Measurements from ENCODE around the gene CIDEB.
"Not testable (repeated sequence)": the region's sequence is repeated elsewhere in the genome, so short reads cannot be mapped to it uniquely, and the experiment has no call there.

The CIDEB gene

DNA sequence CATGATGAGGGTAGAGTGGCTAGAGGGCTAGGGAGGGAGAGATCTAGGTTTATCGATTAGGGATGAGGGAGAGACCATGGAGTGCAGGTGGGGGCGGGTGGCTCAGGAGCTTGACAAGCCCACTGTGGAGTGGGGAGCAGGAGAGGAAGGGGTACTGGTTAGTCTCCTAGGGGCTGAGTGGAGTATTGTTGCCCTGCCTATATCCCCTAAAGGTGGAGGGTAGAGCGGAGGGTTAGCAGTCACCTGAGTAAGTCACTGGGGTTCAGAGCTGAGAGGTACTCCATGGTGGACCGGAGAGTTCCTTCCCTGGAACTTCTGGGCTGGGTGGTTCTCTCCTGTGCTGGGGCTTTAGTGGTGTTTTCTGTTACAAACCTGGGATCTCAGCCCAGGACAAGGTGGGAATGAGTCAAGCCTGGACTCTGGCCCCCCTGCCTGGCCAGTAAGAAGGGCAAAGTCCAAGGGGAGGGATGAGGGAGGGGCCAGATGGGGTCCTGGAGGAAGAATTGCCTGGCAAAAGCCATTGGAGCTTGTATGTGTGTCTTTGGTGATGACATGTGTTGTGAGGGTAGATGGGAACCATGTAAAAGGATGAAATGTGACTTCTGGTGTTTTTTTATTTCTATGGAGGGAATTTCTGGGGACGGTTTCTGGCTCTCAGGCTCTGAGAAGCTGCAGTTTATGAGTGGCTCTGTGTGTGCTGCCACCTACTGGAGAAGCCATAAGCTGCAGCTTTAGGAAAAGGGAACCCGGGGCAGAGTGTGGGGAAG, at the start of gene CIDEB:
CIDEB (minus strand) TSS at position 403 of the 767 bp plus-strand sequence; CDS start at position 284, 119 bp downstream.
- DNase-seq = peak; percentile 57

DNA sequence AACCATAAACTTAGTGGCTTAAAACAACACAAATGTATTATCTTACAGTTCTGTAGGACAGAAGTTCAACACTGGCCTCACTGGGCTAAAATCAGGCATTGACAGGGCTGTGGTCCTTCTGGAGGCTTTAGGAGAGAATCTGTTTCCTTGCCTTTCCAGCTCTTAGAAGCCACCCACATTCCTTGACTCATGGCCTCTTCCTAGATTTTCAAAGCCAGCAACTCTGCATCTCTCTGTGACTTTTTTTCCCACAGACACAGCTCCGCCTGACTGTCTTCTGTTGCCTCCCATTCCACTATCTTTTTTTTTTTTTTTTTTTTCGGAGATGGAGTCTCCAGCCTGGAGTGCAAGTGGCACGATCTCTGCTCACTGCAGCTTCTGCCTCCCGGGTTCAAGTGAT, 48.4 kb upstream of the CIDEB start:
- no peak for DNase-seq

- no peak for DNase-seq
Observed at GRCh38 chr14:24355009-24355408, 47.2 kb upstream of the CIDEB start.

GRCh38 chr14:24354482-24354825, 46.7 kb upstream of the CIDEB start:
- not testable (repeated sequence) for DNase-seq

DNA sequence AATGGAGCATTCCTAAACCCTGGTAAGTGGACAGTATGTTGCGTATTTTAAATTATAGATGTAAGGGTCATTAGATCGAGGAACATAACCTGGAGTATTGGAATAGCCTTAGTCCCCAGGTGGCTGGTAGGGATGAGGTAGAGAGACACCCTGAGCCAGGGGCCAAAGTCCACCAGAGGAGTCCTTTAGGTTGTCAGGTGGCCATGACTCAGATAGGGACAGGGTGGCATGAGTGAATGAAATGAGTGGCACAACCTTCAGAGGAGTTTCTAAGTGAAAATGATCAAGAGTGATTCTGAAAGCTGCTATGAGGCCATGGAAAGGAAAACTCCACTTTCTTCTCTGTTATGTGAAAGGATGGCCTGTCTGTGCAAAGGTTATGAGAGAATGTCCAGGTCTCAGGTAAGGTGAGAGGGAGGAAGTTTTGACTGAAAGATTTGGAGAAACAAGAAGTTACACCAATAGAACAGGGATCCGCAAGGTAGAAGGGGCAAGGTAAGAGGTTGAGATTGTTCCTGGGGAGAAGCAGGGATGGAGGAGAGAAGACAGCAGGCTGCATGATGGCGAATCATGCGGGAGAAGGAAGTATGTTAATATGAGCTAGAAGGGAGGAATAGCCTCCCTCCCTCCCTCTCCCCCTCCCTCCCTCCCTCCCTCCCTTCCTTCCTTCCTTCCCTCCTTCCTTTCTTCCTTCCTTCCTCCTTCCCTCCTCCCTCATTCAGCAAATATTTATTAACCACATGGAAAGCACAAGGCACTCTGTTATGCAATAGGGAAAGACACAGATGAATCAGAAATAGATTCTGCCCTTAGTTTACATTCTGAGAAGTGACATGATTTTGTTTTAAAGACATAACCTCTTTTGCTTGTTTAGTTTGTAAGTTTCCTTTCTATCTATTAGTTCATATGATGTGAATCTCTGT, 46.0 kb upstream of the CIDEB start:
- no peak for DNase-seq

- DNase-seq = no peak
Observed at GRCh38 chr14:24351517-24351916, 43.7 kb upstream of the CIDEB start.

- no peak for DNase-seq
Observed at GRCh38 chr14:24349742-24350141, 42.0 kb upstream of the CIDEB start.

- no peak for DNase-seq
Observed at GRCh38 chr14:24348186-24348585, 40.4 kb upstream of the CIDEB start.

GRCh38 chr14:24347134-24347533, 39.4 kb upstream of the CIDEB start:
- DNase-seq = no peak

- no peak for DNase-seq
Observed at GRCh38 chr14:24343795-24344660, 36.3 kb upstream of the CIDEB start.

DNA sequence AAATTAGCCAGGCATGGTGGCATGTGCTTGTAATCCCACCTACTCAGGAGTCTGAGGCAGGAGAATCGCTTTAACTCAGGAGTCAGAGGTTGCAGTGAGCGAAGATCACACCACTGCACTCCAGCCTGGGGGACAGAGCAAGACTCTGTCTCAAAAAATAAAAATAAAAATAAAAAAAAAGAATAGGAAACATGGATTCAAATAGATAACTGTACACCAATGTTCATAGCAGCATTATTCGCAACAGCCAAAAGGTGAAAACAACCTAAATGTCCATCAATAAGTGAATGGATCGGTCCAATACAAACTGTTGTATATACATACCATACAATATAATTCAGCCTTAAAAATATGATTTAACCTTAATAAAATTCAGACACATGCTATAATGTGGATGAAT, 35.1 kb upstream of the CIDEB start:
- DNase-seq = no peak

GRCh38 chr14:24340606-24341005, 32.8 kb upstream of the CIDEB start:
- DNase-seq = no peak

- peak; percentile 72 for DNase-seq
Observed at GRCh38 chr14:24339284-24340151, 31.7 kb upstream of the CIDEB start, which contains the start of gene RIPK3. Gene RIPK3 (minus strand): TSS chr14:24339991. CDS start chr14:24339826, 165 bp downstream.

DNA sequence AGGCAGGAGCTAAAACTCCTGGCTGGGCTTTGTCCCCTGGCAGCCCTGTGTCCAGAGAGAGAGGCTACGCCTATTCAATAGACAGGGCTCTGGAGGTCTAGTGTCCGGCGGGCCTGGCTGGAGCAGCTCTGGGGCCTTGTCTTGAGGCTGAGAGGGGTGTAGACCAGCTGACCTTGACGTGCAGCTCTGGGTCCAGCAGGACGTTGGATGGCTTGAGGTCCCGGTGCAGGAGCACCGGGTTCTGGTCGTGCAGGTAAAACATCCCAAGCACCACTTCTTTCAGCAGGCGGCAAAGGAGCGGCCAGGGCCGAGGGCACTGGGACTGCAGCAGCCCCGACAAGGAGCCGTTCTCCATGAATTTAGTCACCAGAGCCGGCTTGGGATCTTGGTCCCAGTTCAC, 31.1 kb upstream of the CIDEB start:
- DNase-seq = no peak

DNA sequence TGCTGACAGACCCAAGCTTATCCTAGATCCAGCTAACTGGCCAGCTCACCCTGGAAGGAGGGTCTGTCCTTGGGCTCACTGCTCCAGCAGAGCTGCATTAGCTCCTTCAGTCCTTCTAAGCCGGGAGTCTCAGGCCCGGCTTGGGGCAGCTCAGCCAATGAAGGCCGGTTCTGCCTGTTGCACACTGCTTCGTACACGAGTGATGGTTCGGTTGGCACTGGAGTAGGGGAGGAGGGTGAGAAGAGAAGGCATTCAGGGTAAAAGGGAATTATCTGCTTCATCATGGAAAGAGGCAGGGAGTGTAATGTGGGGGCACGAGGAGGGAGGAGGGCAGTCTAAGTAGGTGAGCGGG, 30.0 kb upstream of the CIDEB start:
- no peak for DNase-seq

- DNase-seq = no peak
Observed at GRCh38 chr14:24337144-24337823, 29.5 kb upstream of the CIDEB start.

GRCh38 chr14:24335461-24336171, 27.8 kb upstream of the CIDEB start:
- DNase-seq = no peak

DNA sequence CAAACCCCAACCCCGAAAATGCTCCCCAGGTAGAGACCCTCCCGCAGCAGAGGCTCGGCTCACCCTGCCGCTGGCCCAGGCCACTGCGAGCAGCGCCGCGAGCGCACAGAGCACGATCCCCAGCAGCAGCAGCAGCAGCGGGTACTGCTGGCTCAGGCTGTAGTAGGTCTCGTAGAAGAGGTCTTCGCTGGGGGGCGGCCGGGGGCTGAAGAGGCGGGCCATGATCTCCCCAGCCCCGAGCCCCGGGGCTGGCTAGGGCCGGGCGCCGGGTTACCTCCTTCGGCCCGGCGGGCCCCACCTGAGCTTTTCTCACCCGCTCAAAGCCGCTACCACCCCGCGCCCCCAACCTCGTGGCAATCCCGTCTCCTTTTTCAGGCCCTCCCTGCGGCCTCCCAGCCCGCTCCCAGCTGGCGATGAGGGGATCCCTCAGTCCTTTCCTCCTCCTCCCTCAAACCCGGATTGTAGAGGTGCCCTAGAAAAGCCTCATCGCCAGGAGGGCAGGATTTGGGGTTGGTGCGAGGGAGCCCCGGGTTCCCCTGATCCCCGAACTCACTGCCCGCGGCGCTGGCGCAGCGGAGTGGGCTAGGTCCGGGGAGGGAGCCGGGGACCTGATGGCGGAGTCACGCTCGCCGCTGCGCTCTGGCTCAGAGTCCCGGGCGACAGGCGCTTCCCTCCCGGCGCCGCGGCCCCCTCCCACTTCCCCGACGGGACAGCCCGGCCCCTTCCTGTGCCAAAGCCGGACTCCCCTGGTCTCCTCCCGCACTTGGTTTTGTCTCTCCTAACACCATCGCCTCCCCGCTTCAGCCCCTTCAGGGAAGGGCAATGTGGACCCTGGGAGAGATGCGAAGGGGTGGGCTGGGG, 26.9 kb upstream of the CIDEB start, which contains the start of gene ADCY4:
ADCY4 (minus strand) TSS at position 641 of the 861 bp plus-strand sequence; CDS start at position 222, 419 bp downstream.
- peak; percentile 46 for DNase-seq

DNA sequence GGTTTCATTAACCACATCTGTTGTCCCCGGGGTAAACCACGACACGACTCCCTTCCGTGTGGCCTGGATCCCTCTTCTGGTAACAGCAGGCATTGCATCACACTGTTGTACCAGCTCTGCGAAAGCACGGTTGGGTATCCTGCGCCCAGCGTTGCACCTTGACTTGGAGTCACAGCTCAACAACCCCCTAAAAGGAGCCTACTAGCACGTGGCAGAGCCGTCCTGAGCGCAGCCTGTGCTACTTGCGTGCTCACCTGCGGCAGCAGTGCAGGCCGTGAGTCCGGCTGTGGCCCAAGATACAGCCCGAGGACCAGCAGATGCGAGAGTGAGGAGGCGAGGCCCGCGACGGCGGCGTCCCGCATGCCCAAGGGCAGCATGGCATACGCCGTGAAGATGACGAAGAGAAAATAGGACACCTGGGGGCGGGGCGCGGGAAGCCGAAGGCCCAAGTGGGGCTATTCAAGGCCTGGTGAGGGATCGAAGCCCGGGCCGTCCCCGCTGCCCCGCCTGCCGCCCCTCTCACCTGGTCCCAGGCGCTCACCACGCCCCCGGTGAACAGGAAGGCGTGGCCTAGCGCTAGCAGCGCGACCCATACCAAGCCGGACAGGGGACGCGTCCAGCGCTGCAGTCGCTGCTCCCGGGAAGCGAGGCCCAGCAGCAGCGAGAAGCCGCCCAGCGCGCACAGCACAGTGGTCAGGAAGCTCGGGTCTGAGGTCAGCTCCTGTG, 24.7 kb upstream of the CIDEB start:
- peak; percentile 84 for DNase-seq
